ENCODE data around the gene ESYT3.

DNA sequence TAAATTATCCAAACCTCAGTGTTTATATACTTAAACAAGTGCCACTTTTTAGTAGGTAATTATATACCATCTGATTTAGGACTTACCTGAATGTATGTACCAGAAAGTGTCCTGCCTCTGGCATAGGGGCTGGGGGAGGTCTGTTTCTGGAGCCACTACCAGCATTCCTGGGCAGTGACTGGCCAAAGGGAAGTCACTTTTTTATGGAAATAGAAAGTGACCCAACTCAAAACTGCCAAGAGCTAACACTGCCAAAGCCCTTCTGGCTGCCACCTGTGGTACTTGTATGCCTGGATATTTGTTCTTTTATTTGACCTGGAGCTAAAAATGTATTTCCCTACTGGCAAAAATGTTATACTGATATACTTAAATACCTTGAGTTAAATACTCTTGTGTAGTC is 42.7 kb downstream of the ESYT3 start:
- TF ChIP-seq, protein P1, sequence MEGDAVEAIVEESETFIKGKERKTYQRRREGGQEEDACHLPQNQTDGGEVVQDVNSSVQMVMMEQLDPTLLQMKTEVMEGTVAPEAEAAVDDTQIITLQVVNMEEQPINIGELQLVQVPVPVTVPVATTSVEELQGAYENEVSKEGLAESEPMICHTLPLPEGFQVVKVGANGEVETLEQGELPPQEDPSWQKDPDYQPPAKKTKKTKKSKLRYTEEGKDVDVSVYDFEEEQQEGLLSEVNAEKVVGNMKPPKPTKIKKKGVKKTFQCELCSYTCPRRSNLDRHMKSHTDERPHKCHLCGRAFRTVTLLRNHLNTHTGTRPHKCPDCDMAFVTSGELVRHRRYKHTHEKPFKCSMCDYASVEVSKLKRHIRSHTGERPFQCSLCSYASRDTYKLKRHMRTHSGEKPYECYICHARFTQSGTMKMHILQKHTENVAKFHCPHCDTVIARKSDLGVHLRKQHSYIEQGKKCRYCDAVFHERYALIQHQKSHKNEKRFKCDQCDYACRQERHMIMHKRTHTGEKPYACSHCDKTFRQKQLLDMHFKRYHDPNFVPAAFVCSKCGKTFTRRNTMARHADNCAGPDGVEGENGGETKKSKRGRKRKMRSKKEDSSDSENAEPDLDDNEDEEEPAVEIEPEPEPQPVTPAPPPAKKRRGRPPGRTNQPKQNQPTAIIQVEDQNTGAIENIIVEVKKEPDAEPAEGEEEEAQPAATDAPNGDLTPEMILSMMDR (IDR thresholded peaks at IDR 0.05) = no peak
- TF ChIP-seq POLR2A (IDR thresholded peaks at IDR 0.05) = no peak
